ENCODE data around the gene CYTH4. TPM values are rescaled to one million over a fixed set of nuclear protein-coding genes. Genes with fewer than 3 reads are reported as not detected.

Gene CYTH4
- total RNA-seq, 6 donors from 2014 or later = 16.7 to 71.2 (median 44.7) TPM

DNA sequence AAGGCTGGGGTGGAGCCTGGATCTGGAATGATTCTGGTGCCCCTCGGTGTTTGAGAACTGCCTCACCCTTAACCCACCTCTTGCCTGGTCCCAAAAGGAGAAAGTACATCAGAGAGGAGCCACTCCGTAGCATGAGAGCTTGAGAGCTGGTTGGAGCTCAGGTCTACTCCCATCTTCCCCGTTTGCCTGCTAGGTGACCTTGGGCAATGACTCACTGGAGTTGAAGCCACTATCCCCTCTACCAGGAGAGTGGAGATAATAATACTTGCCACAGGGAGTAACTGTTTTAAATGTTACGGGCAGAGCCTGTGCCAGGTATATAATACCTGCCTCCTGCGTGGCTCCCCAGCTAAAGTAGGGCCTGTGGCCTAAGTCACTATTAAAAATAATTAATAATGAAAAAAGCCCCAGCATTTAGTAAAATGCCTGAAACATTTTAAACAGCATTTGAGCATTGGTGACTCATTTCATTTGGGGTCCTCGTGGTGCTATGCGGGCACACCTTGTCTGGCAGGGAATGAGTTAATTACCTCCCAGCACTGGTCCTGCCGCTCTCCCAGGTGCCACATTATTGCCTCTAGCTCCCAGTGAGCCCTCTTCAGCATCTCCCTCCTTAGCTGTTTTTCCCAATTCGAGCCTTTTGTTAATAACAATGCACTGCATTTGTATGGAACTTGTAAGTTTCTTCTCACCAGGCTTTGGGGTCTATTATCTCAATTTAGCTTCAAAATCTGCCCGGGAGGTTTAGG lies 22.5 kb downstream of the CYTH4 start:
- peak overlapping the region in 3 of 4 donors; percentile 23 to 87 (median 54) for H3K27ac ChIP-seq
- ATAC-seq (ENCODE audit: low FRiP score in 2 of 2) = no peak

DNA sequence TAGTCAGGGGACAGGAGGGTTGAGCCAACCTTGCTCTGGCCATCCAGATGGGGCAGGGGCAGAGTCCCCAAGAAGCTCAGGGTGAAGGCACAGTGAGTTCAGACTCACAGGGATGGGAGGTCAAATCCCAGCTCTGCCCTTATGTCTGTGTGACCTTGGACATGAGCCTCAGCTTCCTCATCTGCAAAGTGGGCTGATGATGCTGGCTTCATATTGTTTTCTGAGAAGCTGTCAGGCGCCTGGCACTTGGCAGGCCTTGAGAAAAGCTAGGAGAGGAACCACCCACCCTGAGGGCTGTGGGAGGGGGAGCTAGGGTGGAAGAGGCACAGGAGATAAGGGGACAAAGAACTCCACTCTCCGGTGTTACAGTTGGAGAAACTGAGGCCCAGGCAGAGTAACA lies 23.6 kb downstream of the CYTH4 start:
- no peaks in the 10 kb centered on the region for H3K36me3 ChIP-seq
- H3K4me1 ChIP-seq = peaks cover 50 to 62% (median 60%) of the 10 kb centered on the region in 4 donors
- no peaks in the 10 kb centered on the region for H3K27me3 ChIP-seq
- WGBS, 2 donors = 70 to 79% methylated on average over 1 to 2 of the region's 2 CpGs
- TF ChIP-seq, protein P1, sequence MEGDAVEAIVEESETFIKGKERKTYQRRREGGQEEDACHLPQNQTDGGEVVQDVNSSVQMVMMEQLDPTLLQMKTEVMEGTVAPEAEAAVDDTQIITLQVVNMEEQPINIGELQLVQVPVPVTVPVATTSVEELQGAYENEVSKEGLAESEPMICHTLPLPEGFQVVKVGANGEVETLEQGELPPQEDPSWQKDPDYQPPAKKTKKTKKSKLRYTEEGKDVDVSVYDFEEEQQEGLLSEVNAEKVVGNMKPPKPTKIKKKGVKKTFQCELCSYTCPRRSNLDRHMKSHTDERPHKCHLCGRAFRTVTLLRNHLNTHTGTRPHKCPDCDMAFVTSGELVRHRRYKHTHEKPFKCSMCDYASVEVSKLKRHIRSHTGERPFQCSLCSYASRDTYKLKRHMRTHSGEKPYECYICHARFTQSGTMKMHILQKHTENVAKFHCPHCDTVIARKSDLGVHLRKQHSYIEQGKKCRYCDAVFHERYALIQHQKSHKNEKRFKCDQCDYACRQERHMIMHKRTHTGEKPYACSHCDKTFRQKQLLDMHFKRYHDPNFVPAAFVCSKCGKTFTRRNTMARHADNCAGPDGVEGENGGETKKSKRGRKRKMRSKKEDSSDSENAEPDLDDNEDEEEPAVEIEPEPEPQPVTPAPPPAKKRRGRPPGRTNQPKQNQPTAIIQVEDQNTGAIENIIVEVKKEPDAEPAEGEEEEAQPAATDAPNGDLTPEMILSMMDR (IDR thresholded peaks at IDR 0.05) = no peak
- TF ChIP-seq POLR2AphosphoS5 (IDR thresholded peaks at IDR 0.05) (no peak), POLR2A (IDR thresholded peaks at IDR 0.05) (no peak), EP300 (IDR thresholded peaks at IDR 0.05) (no peak)
- H3K27ac ChIP-seq = peak overlapping the region; percentile 63 to 87 (median 80)
- H3K9me3 ChIP-seq = no peaks in the 10 kb centered on the region
- no peak overlapping the region for H3K4me3 ChIP-seq
- ATAC-seq (ENCODE audit: low FRiP score in 2 of 2) (no peak), DNase-seq (no peak)

More for the DNA sequence above, 22.5 kb downstream of the CYTH4 start:
- H3K9me3 ChIP-seq = no peaks in the 10 kb centered on the region
- TF ChIP-seq, protein P1 (IDR thresholded peaks at IDR 0.05) = no peak
- TF ChIP-seq EP300 (IDR thresholded peaks at IDR 0.05) (no peak), POLR2AphosphoS5 (IDR thresholded peaks at IDR 0.05) (no peak), POLR2A (IDR thresholded peaks at IDR 0.05) (no peak)
- no peaks in the 10 kb centered on the region for H3K27me3 ChIP-seq
- no peak overlapping the region for H3K4me3 ChIP-seq
- H3K36me3 ChIP-seq = no peaks in the 10 kb centered on the region
- DNase-seq = no peak
- H3K4me1 ChIP-seq = peaks cover 49 to 59% (median 58%) of the 10 kb centered on the region in 4 donors
- 82 to 83% methylated on average over 10 of the region's 10 CpGs for WGBS, 2 donors

DNA sequence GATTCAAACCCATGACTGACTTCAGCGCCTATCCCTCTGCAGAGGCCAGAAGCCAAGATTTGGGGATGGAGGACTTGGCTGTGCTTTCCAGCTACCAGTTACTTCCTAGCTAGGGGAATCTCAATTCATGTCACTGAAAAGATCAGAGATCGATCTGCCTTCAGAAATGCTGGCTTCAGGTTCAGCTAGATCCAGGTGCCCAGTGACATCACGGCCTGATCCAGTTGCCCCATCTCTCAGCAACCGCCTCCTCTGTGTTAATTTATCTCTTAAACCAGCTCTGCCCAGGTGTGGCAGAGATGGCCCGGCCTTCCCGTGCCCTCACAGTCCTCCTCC lies 24.2 kb downstream of the CYTH4 start:
- Histone ChIP-seq H3K4me3 (no peak overlapping the region), H3K36me3 (no peaks in the 10 kb centered on the region), H3K9me3 (no peaks in the 10 kb centered on the region), H3K4me1 (peaks cover 47 to 59% (median 57%) of the 10 kb centered on the region in 4 donors), H3K27ac (peak overlapping the region; percentile 63 to 87 (median 80)), H3K27me3 (no peaks in the 10 kb centered on the region)
- WGBS, 2 donors = 81 to 100% methylated on average over 3 to 6 of the region's 6 CpGs
- ATAC-seq (ENCODE audit: low FRiP score in 2 of 2) (no peak), DNase-seq (no peak)
- TF ChIP-seq, protein P1 (IDR thresholded peaks at IDR 0.05) = no peak
- no peak for TF ChIP-seq POLR2A (IDR thresholded peaks at IDR 0.05)
- no peak for TF ChIP-seq POLR2AphosphoS5 (IDR thresholded peaks at IDR 0.05)
- TF ChIP-seq EP300 (IDR thresholded peaks at IDR 0.05) = no peak

DNA sequence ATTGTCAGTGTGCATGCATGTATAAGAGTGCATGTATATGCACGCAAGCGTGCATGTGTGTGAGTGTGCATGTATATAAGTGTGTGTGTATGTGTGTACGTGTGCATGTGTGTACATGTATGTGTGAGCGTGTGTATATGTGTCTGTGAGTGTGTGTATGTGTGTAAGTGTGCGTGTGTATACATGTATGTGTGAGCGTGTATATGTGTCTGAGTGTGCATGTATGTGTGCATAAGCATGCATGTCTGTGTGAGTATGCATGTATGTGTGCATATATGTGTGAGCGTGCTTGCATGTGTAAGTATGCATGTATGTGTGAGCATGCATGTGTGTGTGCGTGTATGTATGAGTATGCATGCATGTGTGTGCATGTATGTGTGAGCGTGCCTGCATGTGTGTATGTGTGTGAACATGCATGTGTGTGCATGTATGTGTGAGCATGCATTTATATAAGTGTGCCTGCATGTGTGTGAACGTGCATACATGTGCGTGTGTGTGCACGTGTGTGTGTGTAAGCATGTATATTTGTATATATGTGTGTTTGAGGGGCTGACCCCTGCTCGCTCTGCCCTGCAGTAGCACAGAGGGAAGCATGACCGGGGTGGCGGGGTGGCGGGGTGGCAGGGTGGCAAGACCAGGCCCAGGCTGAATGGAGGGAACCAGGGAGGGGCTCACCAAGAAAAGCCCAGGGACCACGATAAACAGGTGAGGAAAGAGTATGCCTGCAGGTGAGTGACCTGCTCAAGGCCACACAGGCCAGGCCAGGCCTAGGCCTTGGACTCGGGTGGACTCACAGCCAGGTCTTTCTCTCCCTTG lies 26.3 kb downstream of the CYTH4 start:
- Histone ChIP-seq H3K4me1 (peaks cover 47 to 61% (median 52%) of the 10 kb centered on the region in 4 donors), H3K27ac (peak overlapping the region in 3 of 4 donors; percentile 27 to 80 (median 67)), H3K9me3 (no peaks in the 10 kb centered on the region), H3K4me3 (no peak overlapping the region), H3K27me3 (no peaks in the 10 kb centered on the region), H3K36me3 (no peaks in the 10 kb centered on the region)
- ATAC-seq (ENCODE audit: low FRiP score in 2 of 2) (no peak), DNase-seq (no peak)
- TF ChIP-seq EP300 (IDR thresholded peaks at IDR 0.05) (no peak), POLR2AphosphoS5 (IDR thresholded peaks at IDR 0.05) (no peak), POLR2A (IDR thresholded peaks at IDR 0.05) (no peak)
- TF ChIP-seq, protein P1 (IDR thresholded peaks at IDR 0.05) = no peak
- 87 to 89% methylated on average over 18 of the region's 18 CpGs for WGBS, 2 donors

Measured in upper lobe of left lung (tissue), 6 donors.